Body of pancreas (tissue), 4 donors: ENCODE results near the gene CYREN.

ENCODE experiments used
- CTCF ChIP-seq, 7 experiments: fragments of 450-650 bp in 4 of 7; fragments of 200-600 bp in 3 of 7; sonication (generic) in 3 of 7; IDR thresholded peaks; one replicate each; pipeline ENCODE4 v1.5.1; 2016 to 2019; ENCODE audit warnings: antibody characterized with exemption in 7 of 7
- POLR2A ChIP-seq, 3 donors: fragments of 450-650 bp; IDR thresholded peaks; one replicate each; pipeline ENCODE4 v1.6.1; 2016; ENCODE audit warnings: antibody characterized with exemption in 3 of 3, mild to moderate bottlenecking in 2 of 3

- TF ChIP-seq CTCF (IDR thresholded peaks at IDR 0.05) (no peak), POLR2A (IDR thresholded peaks at IDR 0.05) (no peak)
Measured at GRCh38 chr7:135206941-135207391, 36.5 kb upstream of the CYREN start.
